Cortex of kidney (tissue), 1 donor: Measurements from ENCODE around the gene IRF4.

ENCODE experiments used
- DNase-seq: peaks from one replicate; lab custom pipeline; 2025; lab: John Stamatoyannopoulos, UW

IRF4 gene

DNA sequence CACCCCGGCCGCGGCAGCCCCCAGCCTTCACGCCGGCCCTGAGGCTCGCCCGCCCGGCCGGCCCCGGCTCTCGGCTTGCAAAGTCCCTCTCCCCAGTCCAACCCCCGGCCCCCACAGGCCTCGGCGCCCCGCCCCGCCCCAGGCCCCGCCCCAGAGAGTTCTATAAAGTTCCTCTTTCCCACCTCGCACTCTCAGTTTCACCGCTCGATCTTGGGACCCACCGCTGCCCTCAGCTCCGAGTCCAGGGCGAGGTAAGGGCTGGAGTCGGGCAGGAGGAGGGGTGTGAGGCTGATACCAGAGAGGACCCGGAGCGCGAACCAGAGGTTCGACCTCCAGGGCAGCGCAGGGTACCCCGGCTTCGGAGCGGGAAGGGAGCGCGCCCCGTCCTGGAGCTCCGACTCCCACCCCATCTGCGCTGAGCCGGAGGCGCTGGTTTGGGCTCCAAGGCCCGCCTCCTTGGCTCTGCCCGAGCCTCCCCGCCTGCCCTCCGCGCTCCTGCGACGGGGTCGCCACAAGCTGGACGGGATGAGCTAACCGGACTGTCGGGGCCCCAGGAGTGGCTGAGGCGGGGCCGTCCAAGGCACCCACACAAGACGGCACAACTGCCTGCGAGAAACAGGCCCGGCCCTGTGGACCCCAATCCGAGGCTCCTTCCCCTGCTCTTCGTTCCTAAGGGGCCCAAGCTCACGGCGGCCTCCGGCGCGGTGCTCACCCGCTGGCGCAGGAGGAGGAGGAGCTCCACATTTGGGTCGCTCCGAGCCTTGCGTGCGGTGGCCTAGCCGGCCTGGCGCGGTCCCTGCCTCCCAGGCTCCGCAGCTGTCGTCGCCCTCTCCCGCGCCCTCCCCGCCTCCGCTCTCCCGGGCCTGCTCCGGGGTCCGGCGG lies at the start of gene IRF4:
Gene IRF4 (plus strand): TSS at position 194 of the 882 bp plus-strand sequence. CDS start 1,401 bp downstream, outside the sequence.
- DNase-seq: no peak

GRCh38 chr6:341914-342831 lies 49.4 kb upstream of the IRF4 start:
- DNase-seq: no peak

GRCh38 chr6:342832-343179 lies 48.7 kb upstream of the IRF4 start:
- DNase-seq: no peak

- DNase-seq: no peak
Observed at GRCh38 chr6:343226-343935, 48.2 kb upstream of the IRF4 start.

DNA sequence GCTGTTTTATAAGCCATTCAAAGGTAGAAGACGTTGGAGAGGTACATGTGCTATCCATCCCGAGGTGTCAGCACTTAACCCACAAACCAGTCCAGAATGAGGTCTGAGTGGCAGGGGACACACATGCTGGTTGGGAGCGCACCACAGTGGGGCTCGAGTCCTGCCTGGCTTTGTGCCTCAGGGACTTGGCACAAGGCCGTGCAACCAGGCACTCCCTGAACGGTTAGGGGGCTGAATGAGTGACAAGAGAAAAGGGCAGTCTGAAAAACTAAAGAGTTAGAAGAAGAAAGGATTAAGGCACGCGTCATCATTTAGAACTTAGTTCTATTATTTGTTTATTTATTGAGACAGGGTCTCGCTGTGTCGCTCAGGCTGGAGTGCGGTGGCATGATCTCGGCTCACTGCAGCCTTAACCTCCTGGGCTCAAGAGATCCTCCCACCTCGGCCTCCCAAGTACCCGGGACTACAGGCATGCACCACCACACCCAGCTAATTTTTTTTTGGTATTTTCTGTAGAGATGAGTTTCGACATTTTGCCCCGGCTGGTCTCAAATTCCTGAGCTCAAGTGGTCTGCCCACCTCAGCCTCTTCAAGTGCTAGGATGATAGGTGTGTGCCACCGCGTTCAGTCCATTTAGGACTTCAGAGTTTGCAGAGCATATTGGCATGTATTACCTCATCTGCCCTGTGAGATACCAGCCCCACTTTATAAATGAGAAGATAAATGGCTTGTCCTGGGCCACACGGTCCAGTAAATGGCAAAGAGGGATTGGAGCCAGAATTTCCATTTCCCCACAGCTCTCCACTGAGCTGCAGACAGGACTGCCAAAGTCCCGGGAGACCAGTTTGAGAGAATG lies 47.4 kb upstream of the IRF4 start:
- DNase-seq: no peak

- no peak for DNase-seq
Observed at GRCh38 chr6:344816-345340, 46.7 kb upstream of the IRF4 start.

DNA sequence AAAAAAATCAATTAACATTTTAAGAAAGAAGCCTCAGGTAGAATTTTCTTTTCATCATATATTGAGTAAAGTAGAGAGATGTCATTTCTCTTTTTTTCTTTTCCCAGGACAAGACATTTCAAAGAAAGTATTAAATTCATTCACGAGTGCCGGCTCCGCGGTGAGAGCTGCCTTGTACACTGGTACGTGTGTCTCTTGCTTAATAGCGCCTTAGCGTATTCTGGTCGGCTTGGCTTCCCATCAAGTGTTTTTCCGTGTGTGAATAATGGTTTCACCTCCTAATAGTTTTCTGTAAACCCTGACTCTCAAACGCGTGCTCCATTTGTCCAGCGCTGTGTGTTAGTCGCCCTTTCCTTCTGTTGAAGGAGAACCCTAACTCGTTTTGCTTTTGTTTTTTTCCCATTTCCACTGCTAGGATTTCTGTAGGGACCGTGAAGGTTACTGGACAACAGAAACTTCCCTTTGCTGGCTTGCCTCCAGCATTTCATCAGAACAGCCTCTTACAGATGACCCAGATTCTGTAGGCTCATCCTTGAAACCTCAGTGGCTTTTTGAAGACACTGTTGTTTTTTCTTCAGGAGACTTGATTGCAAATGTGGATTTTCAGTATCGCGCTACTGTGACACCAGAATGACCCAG lies 45.7 kb upstream of the IRF4 start:
- no peak for DNase-seq

DNA sequence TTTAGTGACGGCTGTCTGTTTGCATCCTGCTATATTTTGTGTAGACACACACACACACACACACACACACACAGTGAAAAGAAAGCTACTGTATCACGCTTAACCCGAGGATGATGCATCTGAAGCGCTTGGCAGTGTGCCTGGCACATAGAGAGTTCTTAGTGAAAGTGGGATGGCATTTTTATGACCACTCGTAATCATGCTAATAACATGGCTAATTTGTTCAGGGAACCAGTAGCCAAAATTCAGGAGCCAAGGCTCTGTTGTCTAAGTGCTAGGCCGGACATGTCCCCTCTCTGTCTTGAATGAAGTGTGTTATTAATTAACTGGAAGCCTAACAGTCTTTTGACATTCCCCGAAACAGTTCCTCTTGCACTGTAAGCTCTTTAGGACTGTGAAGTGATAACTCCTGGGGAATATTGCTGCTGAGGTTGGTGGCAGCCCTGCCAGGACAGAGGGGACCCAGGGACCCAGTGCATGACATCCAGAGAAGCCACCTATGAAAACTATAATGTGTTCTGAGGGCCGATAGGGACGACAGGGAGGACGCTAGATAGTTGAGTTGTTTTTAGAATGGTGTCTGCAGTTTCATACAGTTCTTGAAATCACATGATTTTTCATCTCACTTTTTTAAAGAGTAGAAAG lies 45.0 kb upstream of the IRF4 start:
- DNase-seq: no peak

DNA sequence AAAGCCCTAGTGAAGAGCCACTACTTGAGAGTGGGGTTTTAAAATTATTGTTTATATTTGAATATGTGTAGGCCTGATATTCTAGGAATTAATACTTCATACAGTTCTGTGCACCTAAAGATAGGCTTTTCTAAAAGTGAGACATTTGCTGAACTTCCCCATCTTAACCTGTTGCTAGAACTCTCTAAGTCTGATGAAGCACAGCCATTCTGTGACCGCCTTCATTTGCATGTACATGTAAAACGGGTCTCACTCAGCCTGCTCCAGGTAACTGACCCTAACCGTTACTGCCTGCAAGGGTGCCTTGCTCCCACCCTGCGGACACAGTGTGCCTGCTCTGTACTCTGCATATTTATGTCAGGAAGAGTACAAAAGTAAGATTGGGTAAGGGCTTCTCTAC lies 44.3 kb upstream of the IRF4 start:
- no peak for DNase-seq

GRCh38 chr6:347951-348859 lies 43.3 kb upstream of the IRF4 start:
- DNase-seq: no peak

GRCh38 chr6:348860-349396 lies 42.6 kb upstream of the IRF4 start:
- DNase-seq: no peak

DNA sequence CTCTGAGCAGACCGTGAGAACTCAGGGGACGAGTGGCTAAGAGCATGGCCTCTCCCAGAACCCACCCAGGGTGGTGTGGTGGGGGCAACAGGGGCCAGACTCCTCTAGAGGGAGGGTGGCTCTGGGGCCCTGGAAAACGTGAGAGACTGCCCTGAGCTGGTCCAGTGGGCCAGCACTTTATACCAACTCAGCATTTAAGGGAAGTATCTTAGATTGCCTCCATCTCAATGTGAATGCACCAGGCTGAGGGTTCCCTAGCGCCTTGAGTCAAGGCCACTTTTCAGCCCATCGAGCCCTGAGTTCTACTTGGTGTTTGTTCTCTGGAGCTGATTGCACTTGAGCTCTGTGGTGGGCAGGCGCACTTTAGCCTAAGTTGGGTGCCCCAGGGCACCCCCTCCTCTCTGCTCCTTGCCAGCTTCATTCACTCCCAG lies 42.0 kb upstream of the IRF4 start:
- no peak for DNase-seq

- no peak for DNase-seq
Observed at GRCh38 chr6:350371-350770, 41.2 kb upstream of the IRF4 start.

DNA sequence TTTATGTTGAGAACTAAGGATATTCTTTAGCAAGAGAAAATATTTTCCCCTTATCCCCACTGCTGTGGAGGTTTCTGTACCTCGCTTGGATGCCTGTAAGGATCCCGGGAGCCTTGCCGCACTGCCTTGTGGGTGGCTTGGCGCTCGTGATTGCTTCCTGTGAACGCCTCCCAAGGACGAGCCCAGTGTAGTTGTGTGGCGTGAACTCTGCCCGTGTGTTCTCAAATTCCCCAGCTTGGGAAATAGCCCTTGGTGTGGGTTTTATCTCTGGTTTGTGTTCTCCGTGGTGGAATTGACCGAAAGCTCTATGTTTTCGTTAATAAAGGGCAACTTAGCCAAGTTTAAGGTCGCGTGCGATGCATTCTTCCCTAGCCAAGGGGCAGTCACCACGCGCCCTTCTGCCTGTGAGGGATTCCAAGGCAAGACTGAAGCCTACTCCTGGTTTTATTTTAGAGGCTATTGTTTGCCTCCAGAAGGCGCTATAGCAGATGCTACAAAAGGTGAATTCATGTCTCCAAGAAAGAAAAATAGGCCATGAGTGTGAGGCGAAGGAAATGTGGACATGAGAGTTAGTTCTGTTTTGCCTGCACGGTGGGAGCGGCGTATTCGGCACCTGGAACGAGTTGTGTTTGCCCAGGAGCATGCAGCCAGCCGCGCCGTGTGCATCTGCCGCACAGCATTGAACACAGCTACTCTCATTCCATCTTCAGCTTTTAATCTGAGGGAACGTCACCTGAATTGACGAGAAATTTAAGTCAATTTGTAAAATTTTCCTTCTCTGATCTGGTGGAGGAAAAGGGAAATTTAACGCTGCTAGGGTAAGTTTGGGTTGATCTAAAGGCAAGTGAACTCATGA lies 40.3 kb upstream of the IRF4 start:
- DNase-seq: no peak

DNA sequence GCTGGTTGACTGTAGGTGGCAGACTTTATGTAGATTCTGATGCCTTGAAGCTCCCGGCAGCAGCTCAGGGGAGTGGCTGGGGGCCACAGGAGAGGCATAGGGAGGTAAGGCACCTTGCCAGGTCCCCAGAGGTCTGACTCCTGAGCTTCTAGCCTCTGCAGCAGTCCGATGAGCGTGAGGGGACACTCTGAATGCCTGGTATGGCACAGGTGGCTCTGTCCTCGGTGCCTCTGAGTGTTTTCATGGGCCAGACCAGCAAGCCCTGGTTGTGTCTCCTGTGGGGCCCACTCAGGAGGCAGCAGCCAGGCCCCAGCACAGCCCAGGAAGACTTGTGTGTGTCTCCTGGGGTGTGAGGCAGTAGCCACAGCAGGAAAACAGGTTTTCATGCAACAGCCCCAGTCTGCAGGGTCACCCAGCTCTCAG lies 39.7 kb upstream of the IRF4 start:
- no peak for DNase-seq

GRCh38 chr6:352474-352873 lies 39.1 kb upstream of the IRF4 start:
- no peak for DNase-seq

- no peak for DNase-seq
Observed at GRCh38 chr6:352896-353470, 38.6 kb upstream of the IRF4 start.
